Gastrocnemius medialis (tissue), 4 donors: ENCODE results near the gene LDB1. TPM values are rescaled to one million over a fixed set of nuclear protein-coding genes. Genes with fewer than 3 reads are reported as not detected.
A peak's percentile ranks its signal among the peaks of the same experiment; 100 is the strongest.

Source experiments
- ATAC-seq, 2 donors: fragments of 150-250 bp; one replicate each; pipeline ENCODE4 v1.9.1; 2016
- DNase-seq, 2 donors: peaks; one replicate each; pipeline ENCODE4 v3.0.0-alpha.2; 2019
- H3K27ac ChIP-seq, 4 donors: fragments of 200-600 bp; sonication (generic); 1 replicate in 1 of 4; 2 replicates in 3 of 4; pipeline ENCODE4 v1.5.1; 2016 to 2018; ENCODE audit warnings: mild to moderate bottlenecking in 2 of 4, moderate library complexity in 1 of 4
- H3K27me3 ChIP-seq, 3 donors: fragments of 200-600 bp; sonication (generic) in 2 of 3; 1 replicate in 1 of 3; 2 replicates in 2 of 3; pipeline versions ENCODE4 v1.5.1 to v1.6.0; 2016 to 2019; ENCODE audit warnings: mild to moderate bottlenecking in 1 of 3, moderate library complexity in 1 of 3
- H3K36me3 ChIP-seq, 2 donors: fragments of 200-600 bp; sonication (generic) in 1 of 2; one replicate each; pipeline ENCODE4 v1.5.1; 2017 to 2018
- H3K4me1 ChIP-seq, 2 donors: fragments of 200-600 bp; sonication (generic) in 1 of 2; one replicate each; pipeline ENCODE4 v1.5.1; 2016 to 2017; ENCODE audit warnings: mild to moderate bottlenecking in 2 of 2
- H3K4me3 ChIP-seq, 4 donors: fragments of 200-600 bp; sonication (generic) in 3 of 4; 1 replicate in 1 of 4; 2 replicates in 3 of 4; pipeline ENCODE4 v1.5.1; 2016 to 2019; ENCODE audit warnings: mild to moderate bottlenecking in 2 of 4
- H3K9me3 ChIP-seq, 3 donors: fragments of 200-600 bp; sonication (generic) in 2 of 3; 1 replicate in 1 of 3; 2 replicates in 2 of 3; pipeline ENCODE4 v1.5.1; 2016 to 2019
- POLR2A ChIP-seq, 2 donors: fragments of 450-650 bp; IDR thresholded peaks; one replicate each; pipeline ENCODE4 v1.6.1; 2017; ENCODE audit warnings: antibody characterized with exemption in 2 of 2, mild to moderate bottlenecking in 2 of 2, moderate library complexity in 2 of 2
- in situ Hi-C, 4 donors: fragments of 200-750 bp; cut with MboI; loops; one replicate each; pipeline versions ENCODE4 v1.15.0 to v1.8.0; 2017; ENCODE audit warnings: low sequenced_read_pairs in 4 of 4
- intact Hi-C: fragments of 100-400 bp; cut with DNase I; formaldehyde crosslinking; loops from one replicate; pipeline ENCODE4 v1.15.1; 2023; ENCODE audit warnings: low total_unique reads
- total RNA-seq, 4 donors: library from RNA; depleted of rRNA; stranded (reverse); fragments of >200 nt; gene quantifications; one replicate each; pipeline versions ENCODE4 v1.1.0 to v1.2.3, GENCODE V29; 2016
- TF ChIP-seq, protein P1 (sequence below), 5 experiments: fragments of 450-650 bp in 3 of 5; fragments of 200-600 bp in 2 of 5; sonication (generic) in 2 of 5; IDR thresholded peaks in 4 of 5; conservative IDR thresholded peaks in 1 of 5; 1 replicate in 4 of 5; 2 replicates in 1 of 5; pipeline ENCODE4 v1.5.1; 2016 to 2019; ENCODE audit warnings: antibody characterized with exemption in 5 of 5, mild to moderate bottlenecking in 3 of 5, moderate library complexity in 3 of 5

Gene LDB1
- total RNA-seq, 4 donors from 2014 or later = 15.9 to 32.7 (median 28.6) TPM

DNA sequence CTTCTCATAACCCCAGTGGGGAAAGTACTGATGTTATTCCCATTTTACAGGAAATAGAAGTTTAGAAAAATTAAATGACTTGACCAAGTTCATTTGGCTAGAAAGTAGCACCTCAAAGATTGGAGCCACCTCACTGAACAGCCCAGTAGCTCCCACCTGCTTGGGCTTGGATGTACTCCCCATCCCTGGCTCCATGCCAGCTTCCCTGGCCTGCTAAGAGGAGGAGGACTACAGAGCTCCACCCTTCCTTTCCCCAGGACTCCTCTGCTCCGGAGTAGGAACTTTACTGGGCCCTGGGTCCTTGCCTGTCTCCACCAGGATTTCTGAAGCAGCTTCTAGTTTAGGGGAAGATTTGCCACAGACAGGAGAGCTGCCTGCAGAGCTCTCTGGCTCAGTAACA lies 52.0 kb downstream of the LDB1 start:
- Histone ChIP-seq H3K9me3 (no peaks in the 10 kb centered on the region), H3K4me1 (peaks cover 38 to 39% of the 10 kb centered on the region in 2 donors), H3K36me3 (no peaks in the 10 kb centered on the region), H3K27ac (peak overlapping the region in 1 of 4 donors; percentile 46), H3K27me3 (no peaks in the 10 kb centered on the region), H3K4me3 (no peak overlapping the region)
- intact Hi-C loops = loop anchor here (5.0 kb wide), 1 partner anchor 64 kb away; the partner anchor contains the start of gene PPRC1
- no peak for DNase-seq
- TF ChIP-seq, protein P1, sequence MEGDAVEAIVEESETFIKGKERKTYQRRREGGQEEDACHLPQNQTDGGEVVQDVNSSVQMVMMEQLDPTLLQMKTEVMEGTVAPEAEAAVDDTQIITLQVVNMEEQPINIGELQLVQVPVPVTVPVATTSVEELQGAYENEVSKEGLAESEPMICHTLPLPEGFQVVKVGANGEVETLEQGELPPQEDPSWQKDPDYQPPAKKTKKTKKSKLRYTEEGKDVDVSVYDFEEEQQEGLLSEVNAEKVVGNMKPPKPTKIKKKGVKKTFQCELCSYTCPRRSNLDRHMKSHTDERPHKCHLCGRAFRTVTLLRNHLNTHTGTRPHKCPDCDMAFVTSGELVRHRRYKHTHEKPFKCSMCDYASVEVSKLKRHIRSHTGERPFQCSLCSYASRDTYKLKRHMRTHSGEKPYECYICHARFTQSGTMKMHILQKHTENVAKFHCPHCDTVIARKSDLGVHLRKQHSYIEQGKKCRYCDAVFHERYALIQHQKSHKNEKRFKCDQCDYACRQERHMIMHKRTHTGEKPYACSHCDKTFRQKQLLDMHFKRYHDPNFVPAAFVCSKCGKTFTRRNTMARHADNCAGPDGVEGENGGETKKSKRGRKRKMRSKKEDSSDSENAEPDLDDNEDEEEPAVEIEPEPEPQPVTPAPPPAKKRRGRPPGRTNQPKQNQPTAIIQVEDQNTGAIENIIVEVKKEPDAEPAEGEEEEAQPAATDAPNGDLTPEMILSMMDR (IDR thresholded peaks at IDR 0.05 in 4 of 5, conservative IDR thresholded peaks at IDR 0.05 in 1 of 5) = no peak
- no peak for TF ChIP-seq POLR2A (IDR thresholded peaks at IDR 0.05)
- ATAC-seq = no peak
- in situ Hi-C loops = no loop called here

DNA sequence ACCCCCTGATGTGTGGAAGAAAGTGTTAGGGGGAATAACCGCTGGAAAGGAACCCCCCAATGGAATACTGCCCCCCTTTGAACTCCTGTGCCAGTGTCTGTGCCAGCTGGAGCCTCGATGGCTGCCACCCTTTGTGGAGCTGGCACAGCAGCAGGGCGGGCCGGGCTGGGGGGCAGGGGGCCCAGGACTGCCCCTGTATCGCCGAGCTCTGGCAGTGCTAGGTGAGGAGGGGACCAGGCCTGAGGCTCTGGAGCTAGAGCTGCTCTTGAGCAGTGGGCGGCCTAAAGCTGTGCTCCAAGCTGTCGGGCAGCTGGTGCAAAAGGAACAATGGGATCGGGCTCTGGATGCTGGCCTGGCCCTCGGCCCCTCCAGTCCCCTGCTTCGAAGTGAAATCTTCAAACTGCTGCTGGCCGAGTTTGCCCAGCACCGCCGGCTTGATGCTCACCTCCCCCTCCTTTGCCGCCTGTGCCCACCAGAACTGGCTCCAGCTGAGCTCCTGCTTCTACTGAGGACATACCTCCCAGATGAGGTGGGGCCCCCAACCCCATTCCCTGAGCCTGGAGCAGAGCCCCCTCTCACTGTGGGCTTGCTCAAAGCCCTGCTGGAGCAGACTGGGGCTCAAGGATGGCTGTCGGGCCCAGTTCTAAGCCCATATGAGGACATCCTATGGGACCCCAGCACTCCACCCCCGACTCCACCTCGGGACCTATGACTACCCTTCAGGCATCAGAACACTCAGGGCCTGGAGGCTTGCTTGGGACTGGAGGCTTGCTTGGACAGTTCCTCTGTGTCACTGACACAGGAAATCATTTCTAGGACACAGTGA lies 52.9 kb downstream of the LDB1 start:
- intact Hi-C loops (loop anchor here (5.0 kb wide), 1 partner anchor 65 kb away; the partner anchor contains the start of gene PPRC1), in situ Hi-C loops (no loop called here)
- Histone ChIP-seq H3K4me1 (peaks cover 33 to 39% of the 10 kb centered on the region in 2 donors), H3K9me3 (no peaks in the 10 kb centered on the region), H3K27ac (peak overlapping the region in 2 of 4 donors; percentile 10 to 96), H3K36me3 (no peaks in the 10 kb centered on the region), H3K4me3 (peak overlapping the region in 1 of 4 donors; percentile 9), H3K27me3 (no peaks in the 10 kb centered on the region)
- ATAC-seq (no peak), DNase-seq (no peak)
- no peak for TF ChIP-seq POLR2A (IDR thresholded peaks at IDR 0.05)
- TF ChIP-seq, protein P1 (IDR thresholded peaks at IDR 0.05 in 4 of 5, conservative IDR thresholded peaks at IDR 0.05 in 1 of 5) = no peak

DNA sequence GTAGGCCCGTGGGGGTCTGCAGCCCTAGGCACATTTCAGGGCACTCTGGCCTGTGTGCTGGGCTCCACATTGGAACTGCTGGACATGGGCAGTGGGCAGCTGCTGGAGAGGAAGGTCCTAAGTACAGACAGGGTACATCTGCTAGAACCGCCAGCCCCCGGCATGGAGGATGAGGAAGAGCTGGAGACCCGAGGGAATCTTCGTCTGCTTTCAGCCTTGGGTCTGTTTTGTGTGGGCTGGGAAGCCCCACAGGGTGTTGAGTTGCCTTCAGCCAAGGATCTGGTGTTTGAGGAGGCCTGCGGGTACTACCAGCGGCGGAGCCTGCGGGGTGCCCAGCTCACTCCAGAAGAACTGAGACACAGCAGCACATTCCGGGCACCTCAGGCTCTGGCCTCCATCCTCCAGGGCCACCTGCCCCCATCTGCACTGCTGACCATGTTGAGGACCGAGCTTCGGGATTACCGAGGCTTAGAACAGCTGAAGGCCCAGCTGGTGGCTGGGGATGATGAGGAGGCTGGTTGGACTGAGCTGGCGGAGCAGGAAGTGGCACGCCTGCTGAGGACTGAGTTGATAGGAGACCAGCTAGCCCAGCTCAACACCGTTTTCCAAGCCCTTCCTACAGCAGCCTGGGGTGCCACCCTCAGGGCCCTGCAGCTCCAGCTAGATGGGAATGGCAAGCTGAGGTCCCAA lies 53.6 kb downstream of the LDB1 start:
- no peaks in the 10 kb centered on the region for H3K27me3 ChIP-seq
- H3K9me3 ChIP-seq = no peaks in the 10 kb centered on the region
- H3K27ac ChIP-seq = peak overlapping the region; percentile 81 to 96 (median 96)
- TF ChIP-seq POLR2A (IDR thresholded peaks at IDR 0.05) = no peak
- TF ChIP-seq, protein P1 (IDR thresholded peaks at IDR 0.05 in 4 of 5, conservative IDR thresholded peaks at IDR 0.05 in 1 of 5) = no peak
- H3K36me3 ChIP-seq = no peaks in the 10 kb centered on the region
- in situ Hi-C loops (no loop called here), intact Hi-C loops (loop anchor here (5.0 kb wide), 1 partner anchor 66 kb away; the partner anchor contains the start of gene PPRC1)
- DNase-seq (no peak), ATAC-seq (no peak)
- peak overlapping the region; percentile 66 to 95 (median 85) for H3K4me3 ChIP-seq
- H3K4me1 ChIP-seq = peaks cover 31 to 39% of the 10 kb centered on the region in 2 donors

GRCh38 chr10:102065561-102066398 lies 54.4 kb downstream of the LDB1 start:
- intact Hi-C loops = loop anchor here (1.0 to 5.0 kb wide), 4 partner anchors 9 to 247 kb away; partner anchors contain the start of genes ARMH3, OGA and PPRC1
- peak in 1 of 2 donors; percentile 38 for DNase-seq

More at GRCh38 chr10:102065561-102066398, 54.4 kb downstream of the LDB1 start:
- ATAC-seq = peak; percentile 61 to 63
- Histone ChIP-seq H3K4me3 (peak overlapping the region; percentile 66 to 95 (median 85)), H3K27me3 (no peaks in the 10 kb centered on the region), H3K4me1 (peaks cover 31 to 39% of the 10 kb centered on the region in 2 donors), H3K36me3 (no peaks in the 10 kb centered on the region), H3K9me3 (no peaks in the 10 kb centered on the region), H3K27ac (peak overlapping the region; percentile 81 to 96 (median 96))
- in situ Hi-C loops = no loop called here
- TF ChIP-seq, protein P1 (IDR thresholded peaks at IDR 0.05 in 4 of 5, conservative IDR thresholded peaks at IDR 0.05 in 1 of 5) = no peak
- TF ChIP-seq POLR2A (IDR thresholded peaks at IDR 0.05) = no peak
